GM19372 (cell line): ENCODE data around the gene KCNJ18.
"Not testable (repeated sequence)": the region's sequence is repeated elsewhere in the genome, so short reads cannot be mapped to it uniquely, and the experiment has no call there.

Source experiments
- ATAC-seq: cut with Tn5 transposase; IDR thresholded peaks from one replicate; pipeline ENCODE4 v1.9.1; 2021; ENCODE audit warnings: mild to moderate bottlenecking, low read depth, moderate library complexity; ENCODE audit not compliant: unreplicated experiment

Gene KCNJ18

GRCh38 chr17:21749696-21750531 is 57.6 kb downstream of the KCNJ18 start:
- ATAC-seq: not testable (repeated sequence)

GRCh38 chr17:21751111-21751510 is 58.8 kb downstream of the KCNJ18 start:
- not testable (repeated sequence) for ATAC-seq
